GM19240 (cell line): ENCODE measurements around the gene SLC39A11.
"Not testable (repeated sequence)": the region's sequence is repeated elsewhere in the genome, so short reads cannot be mapped to it uniquely, and the experiment has no call there.

Source experiments
- DNase-seq: peaks from one replicate; pipeline ENCODE4 v3.0.0; 2011; ENCODE audit warnings: low spot score; ENCODE audit not compliant: insufficient read length

The SLC39A11 gene

GRCh38 chr17:73071066-73071999 is 21.2 kb downstream of the SLC39A11 start:
- no peak for DNase-seq

DNA sequence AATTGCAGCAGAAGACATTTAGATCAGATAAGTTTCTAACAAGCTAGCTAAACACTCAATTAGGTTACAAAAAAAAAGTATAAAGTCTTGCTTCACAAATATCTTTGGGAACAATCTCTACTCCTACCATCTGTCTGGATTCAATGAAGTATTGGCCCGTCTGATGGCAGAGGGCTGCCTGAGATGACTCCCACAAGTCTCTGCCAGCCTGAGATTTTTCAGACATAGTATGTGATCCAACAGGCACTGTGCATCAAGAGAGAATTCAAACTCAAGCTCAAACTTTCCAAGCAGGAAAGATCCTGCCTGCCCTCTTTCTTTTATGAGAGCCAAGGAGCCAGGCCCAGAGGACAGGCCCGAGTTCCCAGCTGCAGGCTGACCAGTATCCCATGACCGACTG is 22.6 kb downstream of the SLC39A11 start:
- DNase-seq = no peak

- DNase-seq = no peak
Observed at GRCh38 chr17:73069164-73069770, 23.2 kb downstream of the SLC39A11 start.

- no peak for DNase-seq
Observed at GRCh38 chr17:73068322-73069153, 23.9 kb downstream of the SLC39A11 start.

GRCh38 chr17:73067699-73068098 is 24.8 kb downstream of the SLC39A11 start:
- not testable (repeated sequence) for DNase-seq

GRCh38 chr17:73067075-73067474 is 25.4 kb downstream of the SLC39A11 start:
- no peak for DNase-seq

- DNase-seq = no peak
Observed at GRCh38 chr17:73066148-73066884, 26.2 kb downstream of the SLC39A11 start.

DNA sequence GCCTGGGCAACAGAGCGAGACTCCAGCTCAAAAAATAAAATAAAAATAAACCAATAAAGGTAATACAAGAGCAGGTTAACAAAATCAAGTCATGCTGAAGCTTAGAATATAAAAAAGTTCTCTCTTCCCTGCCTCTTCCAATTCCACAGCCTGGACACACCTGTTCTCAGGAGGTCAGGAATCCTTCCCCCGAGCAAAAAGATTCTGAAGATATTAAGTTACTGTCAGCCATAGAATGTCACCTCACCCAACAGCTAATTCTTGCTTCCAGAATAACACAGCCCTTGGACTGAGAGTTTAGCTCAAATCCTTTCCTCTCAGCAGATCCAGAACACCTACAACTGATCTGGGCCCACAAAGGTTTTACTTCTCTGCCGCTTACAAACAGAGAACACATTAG is 27.1 kb downstream of the SLC39A11 start:
- DNase-seq = no peak

DNA sequence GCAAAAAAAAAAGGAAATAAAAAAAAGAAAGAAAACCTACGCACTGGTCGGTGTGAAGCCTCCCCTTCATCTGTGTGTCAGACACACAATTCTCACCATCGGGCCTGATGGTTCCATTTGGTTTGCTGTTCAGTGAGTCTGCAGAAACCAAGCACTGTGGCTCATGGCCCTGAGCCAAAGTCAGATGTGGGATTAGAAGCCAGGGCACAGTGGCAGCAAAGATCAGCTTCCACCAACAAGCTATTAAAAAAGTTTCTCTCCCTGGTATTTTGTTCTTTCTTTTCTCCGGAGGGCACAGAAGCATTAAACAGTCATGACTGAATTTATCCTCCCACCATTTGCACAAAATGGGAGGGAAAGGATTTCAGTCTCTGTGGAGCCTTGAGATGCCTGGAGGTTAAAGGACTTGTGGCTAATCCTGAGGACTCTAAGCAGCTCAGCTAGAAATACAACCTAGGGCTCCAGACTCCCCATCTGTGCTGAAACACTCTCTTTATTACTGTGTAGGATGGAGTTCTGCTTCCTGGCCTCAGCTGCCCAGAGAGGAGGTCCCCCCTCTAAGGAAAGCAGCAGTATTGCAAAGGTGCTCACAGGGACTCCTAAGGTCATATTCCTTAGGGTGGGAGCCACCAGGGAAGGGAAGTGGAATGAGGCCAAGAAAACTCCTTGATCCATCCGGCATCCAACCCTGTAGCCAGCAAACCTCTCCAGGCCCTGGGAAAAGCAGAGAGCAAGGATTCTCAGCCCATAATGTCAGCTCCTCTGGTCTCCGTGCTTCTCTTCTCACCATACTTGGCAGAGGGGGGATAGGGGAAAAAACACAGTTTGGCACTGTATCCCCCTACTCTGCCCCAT is 28.2 kb downstream of the SLC39A11 start:
- DNase-seq = no peak

- DNase-seq = no peak
Observed at GRCh38 chr17:73062726-73063125, 29.8 kb downstream of the SLC39A11 start.

DNA sequence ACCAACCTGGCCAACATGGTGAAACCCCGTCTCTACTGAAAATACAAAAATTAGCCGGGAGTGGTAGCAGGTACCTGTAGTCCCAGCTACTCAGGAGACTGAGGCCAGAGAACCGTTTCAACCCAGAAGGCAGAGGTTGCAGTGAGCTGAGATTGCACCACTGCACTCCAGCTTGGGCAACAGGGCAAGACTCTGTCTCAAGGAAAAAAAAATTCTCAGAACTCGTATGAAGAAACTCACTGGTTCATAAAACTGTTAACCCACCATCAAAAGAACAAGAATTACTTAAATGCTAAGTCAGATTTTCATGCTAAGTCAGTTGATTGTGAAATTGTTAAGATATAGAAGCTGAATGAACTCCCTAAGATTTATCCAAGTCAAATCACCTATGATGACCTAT is 31.3 kb downstream of the SLC39A11 start:
- no peak for DNase-seq

- DNase-seq = no peak
Observed at GRCh38 chr17:73060721-73061120, 31.8 kb downstream of the SLC39A11 start.

GRCh38 chr17:73059713-73060112 is 32.8 kb downstream of the SLC39A11 start:
- DNase-seq = not testable (repeated sequence)

DNA sequence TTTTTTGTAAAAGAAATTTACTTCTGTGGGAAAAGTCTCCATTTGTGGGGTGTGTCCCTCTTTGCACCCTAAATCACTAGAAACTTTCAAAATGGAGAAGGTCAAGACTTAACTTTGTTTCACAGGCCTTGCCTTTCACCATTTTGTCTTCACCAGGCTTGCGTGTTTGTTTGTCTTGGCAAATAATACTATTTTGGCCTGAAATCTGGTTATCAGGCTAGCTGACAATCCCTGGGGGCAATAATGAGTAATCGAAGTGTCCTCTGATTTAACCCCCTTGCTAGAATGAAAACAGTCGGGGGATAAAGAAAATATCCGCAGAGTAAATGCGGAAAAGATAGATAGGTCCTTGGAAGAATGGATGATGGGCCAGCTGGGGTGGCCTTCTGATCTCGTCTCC is 34.5 kb downstream of the SLC39A11 start:
- DNase-seq = no peak

DNA sequence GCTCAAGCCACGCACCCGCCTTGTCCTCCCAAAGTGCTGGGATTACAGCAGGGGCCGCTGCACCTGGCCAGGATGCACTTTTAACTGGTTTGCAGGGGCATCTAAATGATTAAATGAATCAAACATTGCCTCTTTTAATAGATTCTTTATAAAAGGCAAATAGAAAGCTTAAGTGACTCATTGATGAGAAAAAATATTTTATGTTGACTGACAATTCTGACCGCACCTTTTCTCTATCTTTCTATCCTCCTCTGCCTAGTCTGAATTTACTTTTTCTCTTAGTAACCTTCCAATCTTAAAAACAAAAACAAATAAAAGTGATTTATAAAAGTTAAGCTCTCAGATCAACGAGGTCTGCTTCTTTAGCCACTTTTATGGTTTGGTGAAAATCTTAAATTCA is 35.3 kb downstream of the SLC39A11 start:
- no peak for DNase-seq

DNA sequence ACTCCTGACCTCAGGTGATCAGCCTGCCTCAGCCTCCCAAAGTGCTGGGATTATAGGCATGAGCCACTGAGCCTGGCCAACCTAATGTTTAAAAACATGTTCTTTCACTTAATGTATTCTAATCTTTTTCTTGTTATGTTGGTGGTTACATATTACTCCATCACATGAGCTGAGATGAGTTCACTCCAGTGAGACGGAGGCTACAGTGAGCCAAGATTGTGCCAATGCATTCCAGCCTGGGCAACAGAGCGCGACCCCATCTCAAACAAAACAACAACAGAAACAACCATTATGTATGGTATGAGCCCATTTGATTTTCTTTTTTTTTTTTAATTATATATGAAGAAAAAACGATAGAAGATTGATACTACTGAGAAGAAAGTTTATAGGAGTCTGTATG is 39.6 kb downstream of the SLC39A11 start:
- no peak for DNase-seq

GRCh38 chr17:73050797-73051196 is 41.7 kb downstream of the SLC39A11 start:
- DNase-seq = no peak

DNA sequence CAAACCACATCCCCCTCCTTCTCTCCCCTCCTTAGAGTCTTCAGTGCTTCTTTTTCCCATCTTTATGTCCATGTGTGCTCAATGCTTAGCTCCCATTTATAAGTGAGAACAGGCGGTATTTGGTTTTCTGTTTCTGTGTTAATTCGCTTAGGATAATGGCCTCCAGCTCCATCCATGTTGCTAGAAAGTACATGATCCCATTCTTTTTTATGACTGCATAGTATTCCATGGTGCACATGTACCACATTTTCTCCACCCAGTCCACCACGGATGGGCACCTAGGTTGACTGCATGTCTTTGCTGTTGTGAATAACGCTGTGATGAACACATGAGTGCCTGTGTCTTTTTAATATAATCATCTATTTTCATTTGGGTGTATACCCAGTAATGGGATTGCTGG is 44.3 kb downstream of the SLC39A11 start:
- DNase-seq = no peak

DNA sequence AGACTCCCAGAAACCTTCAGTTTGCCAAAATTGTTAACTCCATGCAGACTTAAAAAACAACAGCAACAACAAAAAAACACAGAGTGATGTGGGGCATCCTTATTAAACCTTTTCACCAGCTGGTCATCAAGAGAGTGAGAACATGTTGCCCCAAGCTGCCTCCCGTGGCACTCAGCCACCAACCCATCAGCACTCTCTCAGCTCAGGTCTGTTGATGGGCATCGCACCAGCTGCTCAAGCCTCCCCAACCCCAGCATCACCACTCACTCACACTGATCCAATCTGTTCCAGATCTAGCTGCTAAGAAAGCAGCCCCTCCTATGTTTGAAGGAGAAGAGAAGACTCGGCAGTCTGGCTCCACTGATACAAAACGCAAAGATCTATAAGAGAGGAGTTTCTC is 46.8 kb downstream of the SLC39A11 start:
- no peak for DNase-seq
